Right cardiac atrium (tissue), 5 donors: ENCODE data around the gene CLEC18C. TPM values are rescaled to one million over a fixed set of nuclear protein-coding genes. Genes with fewer than 3 reads are reported as not detected.
"Not testable (repeated sequence)": the region's sequence is repeated elsewhere in the genome, so short reads cannot be mapped to it uniquely, and the experiment has no call there.

ENCODE experiments used
- ATAC-seq, 2 donors: fragments of 200-7000 bp; cut with Tn5 transposase; one replicate each; pipeline versions ENCODE4 v1.8.0 to v1.9.1; 2020; ENCODE audit warnings: moderate library complexity in 2 of 2, mild to moderate bottlenecking in 1 of 2
- DNase-seq, 3 donors: peaks; one replicate each; pipeline ENCODE4 v3.0.0-alpha.2; 2020
- H3K27ac ChIP-seq: one replicate; pipeline ENCODE4 v1.5.1; 2013; ENCODE audit warnings: mild to moderate bottlenecking, low read length, control low read depth, moderate library complexity
- H3K27me3 ChIP-seq: one replicate; pipeline ENCODE4 v1.6.1; 2013; ENCODE audit not compliant: control insufficient read depth, insufficient read depth
- H3K4me1 ChIP-seq: one replicate; pipeline ENCODE4 v1.6.1; 2013; ENCODE audit warnings: low read length; ENCODE audit not compliant: control insufficient read depth, insufficient read depth
- H3K4me3 ChIP-seq: one replicate; pipeline ENCODE4 v1.5.1; 2013; ENCODE audit warnings: low read length, control low read depth
- H3K9me3 ChIP-seq: one replicate; pipeline ENCODE4 v1.6.1; 2013; ENCODE audit warnings: low read length; ENCODE audit not compliant: control insufficient read depth
- WGBS: extraction: QIAGEN DNeasy Blood & Tissue Kit; methylation state at CpG from one replicate; pipeline ENCODE4 v1.1.7; 2013; 5-methylcytosine and 5-hydroxymethylcytosine counted together
- intact Hi-C, 4 donors: fragments of 100-400 bp; cut with DNase I; formaldehyde crosslinking; loops; one replicate each; pipeline versions ENCODE4 v1.11.0 to v1.14.0; 2022 to 2023
- polyA plus RNA-seq: library from polyadenylated mRNA; stranded (reverse); fragments of 200-250 nt; gene quantifications from one replicate; pipeline ENCODE4 v1.2.3, GENCODE V29; 2013
- total RNA-seq, 4 donors: library from RNA; stranded (reverse); fragmentation: NEBNext Ultra II Directional; extraction: Animal tissue kit (Norgen Biotek cat#: 25700); gene quantifications; one replicate each; pipeline ENCODE4 v1.2.1, GENCODE V29; 2021
- donor health status: healthy with polysubstance abuse.
- donor health status: DM: no; HTN: yes; CAD: no.
- donor health status: DM: no; HTN: no; CAD: no.
- donor health status: DM: no; HTN: yes; CAD: no; lungs with severe emphysema.
- donor health status: DM: yes; HTN: yes; CAD: no.

The CLEC18C gene
- total and polyA plus RNA-seq, 5 donors = 0.18 to 0.31 TPM; not detected in 3

- WGBS = no CpG with 5 or more reads among the region's 5 CpGs
- H3K4me3 ChIP-seq, H3K4me1 ChIP-seq, H3K9me3 ChIP-seq, H3K27ac ChIP-seq, intact Hi-C loops, DNase-seq, ATAC-seq, H3K27me3 ChIP-seq: not testable (repeated sequence)
These were observed 17.0 kb downstream of the CLEC18C start for GRCh38 chr16:70190574-70190973.

GRCh38 chr16:70196683-70197300 lies 23.2 kb downstream of the CLEC18C start:
- DNase-seq (peak in 1 of 3 donors; percentile 52), ATAC-seq (peak; percentile 86 to 90)
- intact Hi-C loops, H3K4me3 ChIP-seq, H3K4me1 ChIP-seq, H3K27ac ChIP-seq, H3K27me3 ChIP-seq, H3K9me3 ChIP-seq: not testable (repeated sequence)
- 44% methylated on average over 8 of the region's 12 CpGs for WGBS

- H3K27ac ChIP-seq, H3K9me3 ChIP-seq, H3K4me1 ChIP-seq, H3K27me3 ChIP-seq, intact Hi-C loops, H3K4me3 ChIP-seq: not testable (repeated sequence)
- DNase-seq (peak in 1 of 3 donors; percentile 13), ATAC-seq (peak; percentile 10 to 24)
- WGBS = 78% methylated on average over 7 of the region's 7 CpGs
These were observed 24.0 kb downstream of the CLEC18C start for GRCh38 chr16:70197611-70198010.

DNA sequence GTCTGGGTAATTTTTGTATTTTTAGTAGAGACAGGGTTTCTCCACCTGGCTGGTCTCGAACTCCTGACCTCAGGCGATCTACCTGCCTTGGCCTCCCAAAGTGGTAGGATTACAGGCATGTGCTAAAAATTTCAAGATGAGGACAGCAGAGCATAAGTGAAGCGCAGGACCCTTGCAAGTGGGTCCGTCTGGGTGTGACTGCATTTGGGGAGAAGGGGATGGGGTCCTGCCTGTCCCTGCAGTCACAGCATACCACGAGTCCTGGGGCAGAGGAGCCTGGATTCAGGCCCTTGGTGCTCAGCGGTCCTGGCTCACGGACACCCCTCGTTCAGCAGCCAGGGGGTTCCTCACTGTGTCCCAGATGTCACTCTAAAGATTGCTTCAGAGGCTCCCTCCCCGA lies 24.6 kb downstream of the CLEC18C start:
- H3K9me3 ChIP-seq, intact Hi-C loops, H3K4me3 ChIP-seq, H3K27me3 ChIP-seq, DNase-seq, H3K4me1 ChIP-seq, H3K27ac ChIP-seq: not testable (repeated sequence)
- ATAC-seq = peak in 1 of 2 donors; percentile 25
- WGBS = 76% methylated on average over 9 of the region's 9 CpGs

DNA sequence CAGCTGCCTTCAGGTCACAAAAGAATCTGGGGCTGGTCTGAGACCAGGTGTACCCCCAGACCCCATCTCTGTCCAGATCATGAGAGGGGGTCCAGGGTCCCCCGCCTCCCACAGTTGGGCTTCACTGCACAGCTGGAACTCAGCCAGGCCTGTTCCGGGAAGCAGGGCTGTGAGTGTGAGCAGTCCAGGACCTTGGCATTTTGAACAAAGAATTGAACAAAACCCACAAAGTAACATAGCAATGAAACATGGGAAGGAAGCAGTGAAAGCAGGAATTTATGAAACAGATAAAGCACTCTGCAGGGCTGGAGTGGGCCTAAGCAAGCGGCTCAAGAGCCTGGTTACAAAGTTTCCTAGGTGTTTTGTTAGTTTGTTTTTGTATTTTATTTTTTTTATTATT lies 25.1 kb downstream of the CLEC18C start:
- peak; percentile 25 to 40 for ATAC-seq

DNA sequence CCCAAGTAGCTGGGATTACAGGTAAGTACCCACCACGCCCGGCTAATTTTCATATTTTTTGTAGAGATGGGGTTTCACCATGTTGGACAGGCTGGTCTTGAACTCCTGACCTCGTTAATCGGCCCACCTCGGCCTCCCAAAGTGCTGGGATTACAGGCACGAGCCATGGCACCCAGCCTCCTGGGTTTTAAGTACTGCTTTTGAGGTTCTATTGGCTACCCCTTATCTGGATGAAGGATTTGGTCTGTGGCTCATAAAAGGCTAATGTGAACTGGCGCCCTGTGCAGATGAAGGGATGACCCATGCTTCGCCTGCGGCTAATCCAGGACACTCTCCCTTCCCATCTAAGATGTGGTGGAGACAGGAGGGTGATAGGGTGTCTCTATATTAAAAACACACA lies 25.6 kb downstream of the CLEC18C start:
- H3K27ac ChIP-seq, H3K4me1 ChIP-seq, H3K27me3 ChIP-seq, H3K9me3 ChIP-seq, intact Hi-C loops, H3K4me3 ChIP-seq: not testable (repeated sequence)
- WGBS = 91% methylated on average over 9 of the region's 9 CpGs
- ATAC-seq = peak in 1 of 2 donors; percentile 31
- DNase-seq = peak in 1 of 3 donors; percentile 15

More for the DNA sequence above, 25.1 kb downstream of the CLEC18C start:
- H3K27ac ChIP-seq, intact Hi-C loops, H3K4me1 ChIP-seq, H3K27me3 ChIP-seq, H3K4me3 ChIP-seq, H3K9me3 ChIP-seq: not testable (repeated sequence)
- WGBS = 43% methylated on average over 3 of the region's 3 CpGs
- peak in 1 of 3 donors; percentile 23 for DNase-seq

DNA sequence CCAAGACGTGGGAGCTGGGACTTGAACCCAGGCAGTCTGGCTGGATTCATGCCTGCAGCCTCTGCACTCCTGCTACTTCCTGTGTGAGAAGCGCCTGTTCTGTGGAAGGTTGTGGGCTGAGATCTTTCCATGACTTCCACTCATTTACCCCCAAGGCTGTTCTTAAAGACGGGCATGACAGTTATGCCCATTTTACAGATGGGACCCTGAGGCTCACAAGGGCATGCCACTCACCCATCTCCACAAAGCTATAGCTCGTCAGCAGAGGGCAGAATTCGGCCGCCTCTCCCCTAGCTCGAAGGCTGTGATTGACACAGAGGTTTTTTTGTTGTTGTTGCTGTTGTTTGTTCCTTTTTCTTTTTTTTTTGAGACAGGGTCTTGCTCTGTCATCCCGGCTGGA lies 26.5 kb downstream of the CLEC18C start:
- ATAC-seq, H3K4me3 ChIP-seq, H3K27me3 ChIP-seq, DNase-seq, H3K27ac ChIP-seq, H3K4me1 ChIP-seq, H3K9me3 ChIP-seq, intact Hi-C loops: not testable (repeated sequence)
- 85% methylated on average over 8 of the region's 8 CpGs for WGBS

GRCh38 chr16:70203508-70203907 lies 29.9 kb downstream of the CLEC18C start:
- 53% methylated on average over 5 of the region's 7 CpGs for WGBS

DNA sequence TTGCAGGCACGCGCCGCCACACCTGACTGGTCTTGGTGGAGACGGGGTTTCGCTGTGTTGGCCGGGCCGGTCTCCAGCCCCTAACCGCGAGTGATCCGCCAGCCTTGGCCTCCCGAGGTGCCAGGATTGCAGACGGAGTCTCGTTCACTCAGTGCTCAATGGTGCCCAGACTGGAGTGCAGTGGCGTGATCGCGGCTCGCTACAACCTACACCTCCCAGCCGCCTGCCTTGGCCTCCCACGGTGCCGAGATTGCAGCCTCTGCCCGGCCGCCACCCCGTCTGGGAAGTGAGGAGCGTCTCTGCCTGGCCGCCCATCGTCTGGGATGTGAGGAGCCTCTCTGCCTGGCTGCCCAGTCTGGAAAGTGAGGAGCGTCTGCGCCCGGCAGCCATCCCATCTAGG lies 30.4 kb downstream of the CLEC18C start:
- DNase-seq, H3K27ac ChIP-seq, H3K4me1 ChIP-seq, H3K9me3 ChIP-seq, H3K4me3 ChIP-seq, intact Hi-C loops, ATAC-seq, H3K27me3 ChIP-seq: not testable (repeated sequence)
- 98% methylated on average over 17 of the region's 29 CpGs for WGBS

More at GRCh38 chr16:70203508-70203907, 29.9 kb downstream of the CLEC18C start:
- H3K27ac ChIP-seq, H3K4me1 ChIP-seq, H3K27me3 ChIP-seq, intact Hi-C loops, H3K9me3 ChIP-seq, H3K4me3 ChIP-seq, DNase-seq, ATAC-seq: not testable (repeated sequence)

- DNase-seq = peak in 2 of 3 donors; percentile 9 to 45
- ATAC-seq, intact Hi-C loops, H3K4me3 ChIP-seq, H3K27ac ChIP-seq, H3K4me1 ChIP-seq, H3K27me3 ChIP-seq, H3K9me3 ChIP-seq: not testable (repeated sequence)
- WGBS = 94% methylated on average over 40 of the region's 46 CpGs
These were observed 31.2 kb downstream of the CLEC18C start for GRCh38 chr16:70204668-70205405.

GRCh38 chr16:70206382-70206781 lies 32.8 kb downstream of the CLEC18C start:
- intact Hi-C loops = not testable (repeated sequence)

More at GRCh38 chr16:70206382-70206781, 32.8 kb downstream of the CLEC18C start:
- not testable (repeated sequence) for H3K4me3 ChIP-seq, H3K27ac ChIP-seq, H3K27me3 ChIP-seq, ATAC-seq, H3K4me1 ChIP-seq, DNase-seq, H3K9me3 ChIP-seq
- 93% methylated on average over 6 of the region's 6 CpGs for WGBS
